Measurements from ENCODE around the gene COMMD6. TPM values are rescaled to one million over a fixed set of nuclear protein-coding genes. Genes with fewer than 3 reads are reported as not detected.

Gene COMMD6
- total and polyA plus RNA-seq, 2 of the 13 experiments (the other 11 are each of a cell fraction or from before 2014, with no cell fraction given), result 97.0 to 164 TPM

DNA sequence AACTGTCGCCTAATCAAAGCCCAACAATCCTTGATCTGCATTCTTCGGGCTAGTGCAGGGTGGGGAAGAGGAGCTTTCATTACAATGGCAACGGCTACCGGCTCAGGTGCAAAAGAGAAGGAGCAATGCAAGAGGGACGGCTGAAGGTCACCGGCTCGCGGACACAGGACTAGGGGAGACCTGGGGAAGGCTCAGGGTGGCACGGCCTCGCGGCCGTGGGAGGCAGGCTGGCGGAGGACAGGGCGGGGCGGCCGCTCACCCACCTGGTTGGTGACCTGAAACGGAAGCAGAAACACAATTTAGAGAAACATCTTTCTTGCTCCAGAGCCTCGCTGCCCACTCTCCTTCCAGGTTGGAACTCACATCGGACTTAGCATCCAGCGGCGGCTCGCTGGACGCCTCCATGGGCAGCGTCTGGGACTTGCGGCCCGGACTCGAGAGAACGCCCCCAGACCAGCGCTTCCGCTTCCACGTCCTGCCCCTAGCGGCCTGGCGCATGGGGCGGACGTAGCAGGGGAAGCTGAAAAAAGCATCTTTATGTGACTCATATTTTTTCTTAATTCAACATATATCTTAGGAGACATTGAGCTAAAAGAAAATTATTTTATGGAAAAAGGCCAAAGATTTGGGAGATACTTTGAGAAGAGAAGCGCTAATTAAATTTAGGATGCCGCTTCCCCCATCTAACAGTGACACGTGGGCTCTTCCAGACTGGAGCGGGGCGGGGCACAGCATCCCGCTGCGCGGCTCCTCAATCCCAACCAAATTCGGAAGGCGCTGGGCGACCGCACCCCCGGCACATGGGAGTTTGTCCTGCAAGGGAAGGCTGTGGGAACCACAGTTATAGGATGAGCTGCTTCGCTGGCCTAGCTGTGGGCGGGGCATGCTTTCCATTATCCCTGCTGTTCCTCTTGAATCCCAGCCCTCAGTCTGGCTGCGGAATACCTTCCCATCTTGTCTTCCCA is at the start of gene COMMD6 (continued):
- TF ChIP-seq PRDM4 (CRISPR knock-in tag; IDR thresholded peaks at IDR 0.05; ENCODE audit: borderline replicate concordance) (no peak), KIAA2018 (CRISPR knock-in tag; IDR thresholded peaks at IDR 0.05; ENCODE audit: borderline replicate concordance) (no peak), SKI (IDR thresholded peaks at IDR 0.05; ENCODE audit: partially characterized antibody) (no peak), SMAD1 (CRISPR knock-in tag; IDR thresholded peaks at IDR 0.05; ENCODE audit: borderline replicate concordance, low read depth) (no peak; the same call in 1 of the 2 replicates), ZNF33B (CRISPR knock-in tag; IDR thresholded peaks at IDR 0.05) (0 out of 2 replicates have a peak, but pooled peaks have one; percentile 53), ZNF770 (CRISPR knock-in tag; IDR thresholded peaks at IDR 0.05) (peak; percentile 74; the same call in 1 of the 2 replicates), ZNF83 (CRISPR knock-in tag; IDR thresholded peaks at IDR 0.05; ENCODE audit: borderline replicate concordance) (no peak), NRL (CRISPR knock-in tag; IDR thresholded peaks at IDR 0.05; ENCODE audit: borderline replicate concordance) (peak; percentile 65; the same call in 1 of the 2 replicates)
- TF ChIP-seq, protein P1, sequence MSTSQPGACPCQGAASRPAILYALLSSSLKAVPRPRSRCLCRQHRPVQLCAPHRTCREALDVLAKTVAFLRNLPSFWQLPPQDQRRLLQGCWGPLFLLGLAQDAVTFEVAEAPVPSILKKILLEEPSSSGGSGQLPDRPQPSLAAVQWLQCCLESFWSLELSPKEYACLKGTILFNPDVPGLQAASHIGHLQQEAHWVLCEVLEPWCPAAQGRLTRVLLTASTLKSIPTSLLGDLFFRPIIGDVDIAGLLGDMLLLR (CRISPR knock-in tag; IDR thresholded peaks at IDR 0.05), result 0 out of 2 replicates have a peak, but pooled peaks have one; percentile 25
- TF ChIP-seq, protein P2, sequence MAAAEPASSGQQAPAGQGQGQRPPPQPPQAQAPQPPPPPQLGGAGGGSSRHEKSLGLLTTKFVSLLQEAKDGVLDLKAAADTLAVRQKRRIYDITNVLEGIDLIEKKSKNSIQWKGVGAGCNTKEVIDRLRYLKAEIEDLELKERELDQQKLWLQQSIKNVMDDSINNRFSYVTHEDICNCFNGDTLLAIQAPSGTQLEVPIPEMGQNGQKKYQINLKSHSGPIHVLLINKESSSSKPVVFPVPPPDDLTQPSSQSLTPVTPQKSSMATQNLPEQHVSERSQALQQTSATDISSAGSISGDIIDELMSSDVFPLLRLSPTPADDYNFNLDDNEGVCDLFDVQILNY (CRISPR knock-in tag; conservative IDR thresholded peaks at IDR 0.05), result no peak

All from HepG2 (cell line).